GM18505 (cell line): ENCODE data around the gene OR8H3.
"Not testable (repeated sequence)": the region's sequence is repeated elsewhere in the genome, so short reads cannot be mapped to it uniquely, and the experiment has no call there.

Experiments used
- ATAC-seq: cut with Tn5 transposase; IDR thresholded peaks from one replicate; pipeline ENCODE4 v1.9.1; 2021; ENCODE audit not compliant: unreplicated experiment
- POLR2A ChIP-seq: IDR thresholded peaks from 4 replicates; pipeline ENCODE4 v1.6.1; 2011; ENCODE audit warnings: borderline replicate concordance; ENCODE audit not compliant: insufficient read depth, insufficient read length; ENCODE audit errors: extremely low read depth

Gene OR8H3

GRCh38 chr11:56122073-56122472, at the start of gene OR8H3:
OR8H3 (plus strand) TSS chr11:56122373; CDS start chr11:56122373, 0 bp downstream.
- TF ChIP-seq POLR2A: no peak
- no peak for ATAC-seq

- TF ChIP-seq POLR2A: no peak
- ATAC-seq: no peak
Observed at GRCh38 chr11:56089697-56090096, 32.5 kb upstream of the OR8H3 start.

- ATAC-seq: no peak
Observed at GRCh38 chr11:56093008-56093407, 29.2 kb upstream of the OR8H3 start, which contains the start of gene OR8I2. OR8I2 (plus strand) TSS chr11:56093308; CDS start chr11:56093308, 0 bp downstream.

GRCh38 chr11:56103210-56103737, 18.9 kb upstream of the OR8H3 start, which contains the start of gene OR8H2:
OR8H2 (plus strand) TSS chr11:56103687; CDS start chr11:56105043, 1,356 bp downstream.
- no peak for TF ChIP-seq POLR2A
- ATAC-seq: no peak

More at GRCh38 chr11:56093008-56093407, 29.2 kb upstream of the OR8H3 start, which contains the start of gene OR8I2:
- TF ChIP-seq POLR2A: no peak

- no peak for ATAC-seq
- TF ChIP-seq POLR2A: no peak
Observed at GRCh38 chr11:56140151-56140661, 18.0 kb downstream of the OR8H3 start, which contains the start of gene OR8J3. OR8J3 (minus strand) TSS chr11:56140201; CDS start chr11:56137718, 2,483 bp downstream.

GRCh38 chr11:56143681-56144080, 21.5 kb downstream of the OR8H3 start:
- not testable (repeated sequence) for ATAC-seq

- TF ChIP-seq POLR2A: no peak
- ATAC-seq: no peak
Observed at GRCh38 chr11:56151376-56151775, 29.2 kb downstream of the OR8H3 start.

- no peak for ATAC-seq
- no peak for TF ChIP-seq POLR2A
Observed at GRCh38 chr11:56152333-56152732, 30.2 kb downstream of the OR8H3 start.

GRCh38 chr11:56160217-56160616, 38.0 kb downstream of the OR8H3 start, which contains the start of gene OR8K5:
OR8K5 (minus strand) TSS chr11:56160317; CDS start chr11:56160317, 0 bp downstream.
- no peak for ATAC-seq
- no peak for TF ChIP-seq POLR2A

GRCh38 chr11:56163804-56164203, 41.6 kb downstream of the OR8H3 start:
- no peak for ATAC-seq
- TF ChIP-seq POLR2A: no peak

- no peak for ATAC-seq
- no peak for TF ChIP-seq POLR2A
Observed at GRCh38 chr11:56172256-56172830, 50.2 kb downstream of the OR8H3 start.
